SU-DHL-6 (cell line): ENCODE results near the gene IL6ST.

Experiments
- H2AFZ ChIP-seq: fragments of 200-600 bp; sonication (generic); 2 replicates; pipeline ENCODE4 v1.6.1; 2014; ENCODE audit warnings: low read depth, mild to moderate bottlenecking, moderate library complexity, mixed read lengths, antibody characterized with exemption, low read length; ENCODE audit not compliant: severe bottlenecking
- H3F3A ChIP-seq: fragments of 200-600 bp; shearing (Covaris generic); 2 replicates; pipeline ENCODE4 v1.6.0; 2016; ENCODE audit warnings: antibody characterized with exemption, mild to moderate bottlenecking; ENCODE audit not compliant: insufficient read depth
- H3K27ac ChIP-seq: fragments of 200-600 bp; sonication (generic); 2 replicates; pipeline ENCODE4 v1.5.1; 2016; ENCODE audit warnings: low read depth, mild to moderate bottlenecking, low read length, moderate library complexity, mixed read lengths
- H3K27me3 ChIP-seq: fragments of 200-600 bp; sonication (generic), shearing (Covaris generic); 2 replicates; pipeline ENCODE4 v1.6.0; 2014; ENCODE audit warnings: mild to moderate bottlenecking, low read length
- H3K36me3 ChIP-seq: fragments of 200-600 bp; sonication (generic); 2 replicates; pipeline ENCODE4 v1.6.1; 2014; ENCODE audit warnings: mild to moderate bottlenecking, low read length, mixed read lengths
- H3K4me2 ChIP-seq: fragments of 300-600, 200-600 bp; shearing (Covaris generic), sonication (generic); 2 replicates; pipeline ENCODE4 v1.6.0; 2014; ENCODE audit warnings: low read length, low read depth, mild to moderate bottlenecking; ENCODE audit not compliant: poor library complexity, severe bottlenecking
- H3K4me3 ChIP-seq: fragments of 200-600 bp; sonication (generic); 2 replicates; pipeline ENCODE4 v1.5.1; 2014; ENCODE audit warnings: antibody characterized with exemption, low read length, mild to moderate bottlenecking, mixed read lengths; ENCODE audit not compliant: insufficient read depth, poor library complexity, severe bottlenecking
- H3K79me2 ChIP-seq: fragments of 200-600 bp; sonication (generic); 2 replicates; pipeline ENCODE4 v1.6.1; 2014; ENCODE audit warnings: mild to moderate bottlenecking, low read length, moderate library complexity; ENCODE audit not compliant: insufficient read depth
- H3K9ac ChIP-seq: fragments of 200-600 bp; sonication (generic); 2 replicates; pipeline ENCODE4 v1.7.0; 2014; ENCODE audit warnings: mild to moderate bottlenecking, low read length
- H3K9me2 ChIP-seq: fragments of 200-600 bp; sonication (generic); replicated peaks from 2 replicates; pipeline ENCODE4 v1.6.1; 2014; ENCODE audit warnings: low read length; ENCODE audit not compliant: insufficient read depth
- H3K9me3 ChIP-seq: fragments of 200-600 bp; sonication (generic); 2 replicates; pipeline ENCODE4 v1.6.1; 2014; ENCODE audit warnings: low read length, mixed read lengths; ENCODE audit not compliant: insufficient read depth
- H4K20me1 ChIP-seq: fragments of 200-600 bp; sonication (generic); 2 replicates; pipeline ENCODE4 v1.6.1; 2014; ENCODE audit warnings: low read depth, mild to moderate bottlenecking, antibody characterized with exemption, low read length, moderate library complexity, mixed read lengths
- CTCF ChIP-seq: fragments of 200-600 bp; sonication (generic); IDR thresholded peaks from one replicate; pipeline ENCODE4 v1.5.1; 2017; ENCODE audit warnings: antibody characterized with exemption, mild to moderate bottlenecking, low read length, moderate library complexity; ENCODE audit not compliant: insufficient read depth, poor library complexity, severe bottlenecking
- EZH2phosphoT487 ChIP-seq: fragments of 200-600 bp; sonication (generic), shearing (Covaris generic); conservative IDR thresholded peaks from 2 replicates; pipeline ENCODE4 v1.6.1; 2018; ENCODE audit warnings: mild to moderate bottlenecking, antibody characterized with exemption, low read length, moderate library complexity, mixed read lengths

IL6ST gene

DNA sequence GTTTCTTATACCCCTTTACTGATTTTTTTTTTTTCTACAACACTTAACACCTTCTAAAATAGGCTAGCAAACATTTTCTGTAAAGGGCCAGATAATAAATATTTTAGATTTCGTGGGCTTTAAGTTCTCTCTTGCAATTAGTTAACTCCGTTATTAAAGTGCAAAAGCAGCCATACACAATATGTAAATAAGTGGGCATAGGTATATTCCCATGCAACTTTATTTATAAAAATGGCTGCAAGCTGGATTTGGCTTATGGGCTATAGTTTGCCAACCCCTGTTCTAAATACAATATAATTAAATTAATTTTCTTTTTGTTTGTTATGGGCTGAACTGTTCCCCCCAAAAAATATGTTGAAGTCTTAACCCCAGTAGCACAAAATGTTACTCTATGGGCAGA, 10.8 kb downstream of the IL6ST start:
- H2AFZ ChIP-seq = no peak overlapping the region
- H3K4me3 ChIP-seq = no peak overlapping the region
- H4K20me1 ChIP-seq = no peaks in the 10 kb centered on the region
- H3K27ac ChIP-seq = no peak overlapping the region
- H3F3A ChIP-seq = no peaks in the 10 kb centered on the region
- H3K9me3 ChIP-seq = no peaks in the 10 kb centered on the region
- no peaks in the 10 kb centered on the region for H3K9me2 ChIP-seq
- no peaks in the 10 kb centered on the region for H3K79me2 ChIP-seq
- H3K4me2 ChIP-seq = no peak overlapping the region
- no peaks in the 10 kb centered on the region for H3K27me3 ChIP-seq
- TF ChIP-seq EZH2phosphoT487 (no peak), CTCF (no peak)
- H3K36me3 ChIP-seq = no peaks in the 10 kb centered on the region
- no peak overlapping the region for H3K9ac ChIP-seq

DNA sequence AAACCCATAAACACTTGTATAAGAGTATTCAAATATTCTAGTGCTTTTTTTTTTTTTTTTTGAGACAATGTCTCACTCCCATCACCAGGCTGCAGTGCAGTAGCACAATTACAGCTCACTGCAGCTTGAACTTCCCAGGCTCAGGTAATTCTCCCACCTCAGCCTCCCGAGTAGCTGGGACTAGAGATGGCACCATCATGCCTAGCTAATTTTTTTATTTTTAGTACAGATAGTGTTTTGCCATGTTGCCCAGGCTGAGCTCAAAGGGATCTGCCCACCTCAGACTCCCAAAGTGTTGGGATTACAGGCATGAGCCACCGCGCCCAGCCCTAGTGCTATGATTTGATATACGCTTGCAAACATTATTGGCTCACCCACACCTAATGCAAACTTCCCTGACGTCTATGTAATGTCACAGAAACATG, 11.8 kb downstream of the IL6ST start:
- Histone ChIP-seq H3K4me2 (no peak overlapping the region), H2AFZ (no peak overlapping the region)

GRCh38 chr5:55973296-55973695, 21.5 kb downstream of the IL6ST start:
- no peak overlapping the region for H3K9ac ChIP-seq
- no peak overlapping the region for H3K4me2 ChIP-seq
- no peak overlapping the region for H3K27ac ChIP-seq
- H4K20me1 ChIP-seq = no peaks in the 10 kb centered on the region
- no peak overlapping the region for H2AFZ ChIP-seq
- H3K9me2 ChIP-seq = no peaks in the 10 kb centered on the region
- no peak for TF ChIP-seq EZH2phosphoT487
- no peak for TF ChIP-seq CTCF
- no peaks in the 10 kb centered on the region for H3K9me3 ChIP-seq
- no peaks in the 10 kb centered on the region for H3F3A ChIP-seq
- no peaks in the 10 kb centered on the region for H3K27me3 ChIP-seq
- no peaks in the 10 kb centered on the region for H3K36me3 ChIP-seq
- no peaks in the 10 kb centered on the region for H3K79me2 ChIP-seq
- no peak overlapping the region for H3K4me3 ChIP-seq

More for the DNA sequence above, 11.8 kb downstream of the IL6ST start:
- Histone ChIP-seq H3K27me3 (no peaks in the 10 kb centered on the region), H3K9me2 (no peaks in the 10 kb centered on the region), H3K4me3 (no peak overlapping the region), H3K79me2 (no peaks in the 10 kb centered on the region), H3K9ac (no peak overlapping the region), H3K36me3 (no peaks in the 10 kb centered on the region), H3K27ac (no peak overlapping the region), H3F3A (no peaks in the 10 kb centered on the region), H3K9me3 (no peaks in the 10 kb centered on the region), H4K20me1 (no peaks in the 10 kb centered on the region)
- TF ChIP-seq EZH2phosphoT487 (no peak), CTCF (no peak)

DNA sequence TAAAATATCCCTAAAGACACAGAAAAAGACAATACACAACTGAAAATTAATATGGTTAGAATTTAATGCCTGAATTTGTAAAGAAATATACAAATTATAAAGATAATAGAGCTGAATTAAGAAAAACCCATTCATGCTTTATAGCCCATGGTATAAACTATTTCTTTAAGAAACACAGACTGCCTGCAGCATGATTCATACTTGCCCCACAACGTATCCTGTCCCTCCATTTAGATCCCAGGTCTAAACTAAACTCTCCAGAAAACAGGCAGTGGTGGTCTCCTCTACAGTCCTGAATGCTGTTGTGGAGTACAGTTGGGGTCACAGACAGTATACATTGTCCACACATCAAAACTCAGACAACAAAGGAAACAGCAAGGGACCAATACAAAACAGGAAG, 24.8 kb downstream of the IL6ST start:
- TF ChIP-seq EZH2phosphoT487 (no peak), CTCF (no peak)
- Histone ChIP-seq H3F3A (no peaks in the 10 kb centered on the region), H3K27me3 (no peaks in the 10 kb centered on the region), H3K9me3 (no peaks in the 10 kb centered on the region), H3K9ac (no peak overlapping the region), H3K27ac (no peak overlapping the region), H3K4me3 (no peak overlapping the region), H3K36me3 (no peaks in the 10 kb centered on the region), H3K4me2 (no peak overlapping the region), H2AFZ (no peak overlapping the region), H3K79me2 (no peaks in the 10 kb centered on the region), H3K9me2 (no peaks in the 10 kb centered on the region), H4K20me1 (no peaks in the 10 kb centered on the region)
